Mesenchymal stem cell (in vitro differentiated cells and primary cell): ENCODE results near the gene TRPM7. TPM values are rescaled to one million over a fixed set of nuclear protein-coding genes. Genes with fewer than 3 reads are reported as not detected.

Experiments
- DNase-seq: peaks from one replicate; pipeline ENCODE4 v3.0.0-alpha.2; 2013
- H2AFZ ChIP-seq: one replicate; pipeline ENCODE4 v1.6.1; 2013; ENCODE audit warnings: low read depth, mild to moderate bottlenecking, control low read depth, inconsistent platforms, low read length, moderate library complexity
- H2AK5ac ChIP-seq: 2 replicates; pipeline ENCODE4 v1.6.1; 2013; ENCODE audit warnings: low read length, moderate library complexity, mild to moderate bottlenecking, inconsistent platforms; ENCODE audit not compliant: severe bottlenecking
- H2BK120ac ChIP-seq: one replicate; pipeline ENCODE4 v1.6.1; 2013; ENCODE audit warnings: low read depth, mild to moderate bottlenecking, inconsistent platforms, low read length, moderate library complexity
- H2BK12ac ChIP-seq, 2 experiments: one replicate each; pipeline ENCODE4 v1.6.1; 2013; ENCODE audit warnings: inconsistent platforms in 2 of 2, low read length in 2 of 2, mild to moderate bottlenecking in 2 of 2, moderate library complexity in 2 of 2, control low read depth in 1 of 2
- H2BK15ac ChIP-seq: one replicate; pipeline ENCODE4 v1.6.1; 2013; ENCODE audit warnings: mild to moderate bottlenecking, low read depth, inconsistent platforms; ENCODE audit not compliant: poor library complexity, severe bottlenecking
- H2BK5ac ChIP-seq: 2 replicates; pipeline ENCODE4 v1.6.1; 2013; ENCODE audit warnings: low read depth, mild to moderate bottlenecking, low read length, control low read depth, inconsistent platforms; ENCODE audit not compliant: poor library complexity, severe bottlenecking
- H3K14ac ChIP-seq, 2 experiments: one replicate each; pipeline ENCODE4 v1.6.1; 2013; ENCODE audit warnings: inconsistent platforms in 2 of 2, low read length in 2 of 2, control low read depth in 1 of 2, mild to moderate bottlenecking in 1 of 2, moderate library complexity in 1 of 2
- H3K18ac ChIP-seq, 2 experiments: one replicate each; pipeline ENCODE4 v1.6.1; 2013; ENCODE audit warnings: inconsistent platforms in 2 of 2, low read length in 2 of 2, control low read depth in 1 of 2, low read depth in 1 of 2, mild to moderate bottlenecking in 1 of 2
- H3K23ac ChIP-seq, 2 experiments: one replicate each; pipeline ENCODE4 v1.6.1; 2013; ENCODE audit warnings: inconsistent platforms in 2 of 2, low read length in 2 of 2, mild to moderate bottlenecking in 2 of 2, moderate library complexity in 2 of 2, control low read depth in 1 of 2
- H3K27ac ChIP-seq: 2 replicates; pipeline ENCODE4 v1.5.1; 2013; ENCODE audit warnings: mild to moderate bottlenecking, moderate library complexity, low read length, control low read depth, inconsistent platforms; ENCODE audit not compliant: poor library complexity, severe bottlenecking
- H3K27me3 ChIP-seq, 2 experiments: 2 replicates each; pipeline versions ENCODE4 v1.6.1 to v1.7.0; 2013; ENCODE audit warnings: low read length in 2 of 2, mild to moderate bottlenecking in 2 of 2, moderate library complexity in 2 of 2, control low read depth in 1 of 2, inconsistent platforms in 1 of 2; ENCODE audit not compliant: control insufficient read depth in 1 of 2, insufficient read depth in 1 of 2
- H3K36me3 ChIP-seq, 2 experiments: 2 replicates each; pipeline versions ENCODE4 v1.6.1 to v1.7.0; 2013; ENCODE audit warnings: low read length in 2 of 2, control low read depth in 1 of 2, inconsistent platforms in 1 of 2, low read depth in 1 of 2, mild to moderate bottlenecking in 1 of 2; ENCODE audit not compliant: insufficient read depth in 2 of 2, control insufficient read depth in 1 of 2
- H3K4ac ChIP-seq, 2 experiments: one replicate each; pipeline ENCODE4 v1.6.1; 2013; ENCODE audit warnings: inconsistent platforms in 2 of 2, low read length in 2 of 2, mild to moderate bottlenecking in 2 of 2, moderate library complexity in 2 of 2, control low read depth in 1 of 2, low read depth in 1 of 2
- H3K4me1 ChIP-seq: 2 replicates; pipeline ENCODE4 v1.6.1; 2013; ENCODE audit warnings: low read depth, low read length, control low read depth; ENCODE audit not compliant: control insufficient read depth, insufficient read depth
- H3K4me2 ChIP-seq: 2 replicates; pipeline ENCODE4 v1.6.1; 2013; ENCODE audit warnings: low read length, mild to moderate bottlenecking, inconsistent platforms; ENCODE audit not compliant: poor library complexity, severe bottlenecking
- H3K4me3 ChIP-seq, 2 experiments: 2 replicates each; pipeline versions ENCODE4 v1.5.1 to v1.7.0; 2013; ENCODE audit warnings: low read length in 2 of 2, mild to moderate bottlenecking in 2 of 2, control low read depth in 1 of 2, low read depth in 1 of 2; ENCODE audit not compliant: insufficient read depth in 1 of 2
- H3K79me1 ChIP-seq: replicated peaks from 2 replicates; pipeline ENCODE4 v1.6.1; 2013; ENCODE audit warnings: mild to moderate bottlenecking, control low read depth, low read length, inconsistent platforms; ENCODE audit not compliant: poor library complexity, severe bottlenecking
- H3K9ac ChIP-seq: 2 replicates; pipeline ENCODE4 v1.7.0; 2013; ENCODE audit warnings: mild to moderate bottlenecking, low read length, moderate library complexity
- H3K9me3 ChIP-seq: 2 replicates; pipeline ENCODE4 v1.7.0; 2013; ENCODE audit warnings: mild to moderate bottlenecking, low read length; ENCODE audit not compliant: control insufficient read depth
- H4K8ac ChIP-seq: one replicate; pipeline ENCODE4 v1.6.1; 2013; ENCODE audit warnings: inconsistent platforms, mild to moderate bottlenecking, low read length, moderate library complexity
- H4K91ac ChIP-seq: one replicate; pipeline ENCODE4 v1.6.1; 2013; ENCODE audit warnings: mild to moderate bottlenecking, low read length, inconsistent platforms
- WGBS: methylation state at CpG from one replicate; pipeline ENCODE4 v1.1.7; 2013; ENCODE audit warnings: mixed read lengths; 5-methylcytosine and 5-hydroxymethylcytosine counted together
- small RNA-seq: library from polyadenylated mRNA; stranded (forward); fragments of <200 nt; extraction: miRNeasy Mini kit (QIAGEN cat#:217004); gene quantifications from one replicate; pipeline ENCODE3, GENCODE V24; 2013; ENCODE audit warnings: low read depth

TRPM7 gene

GRCh38 chr15:50519740-50520425 lies 166.7 kb downstream of the TRPM7 start:
- Histone ChIP-seq H3K4ac (no peak overlapping the region), H3K36me3 (no peaks in the 10 kb centered on the region), H2AFZ (no peak overlapping the region), H3K4me2 (no peak overlapping the region), H3K27ac (no peak overlapping the region), H3K4me1 (no peaks in the 10 kb centered on the region), H3K23ac (no peak overlapping the region), H3K9me3 (no peaks in the 10 kb centered on the region), H2AK5ac (no peak overlapping the region), H3K18ac (no peak overlapping the region), H2BK5ac (no peak overlapping the region), H2BK12ac (no peak overlapping the region), H3K14ac (no peak overlapping the region), H4K8ac (no peak overlapping the region), H3K27me3 (no peaks in the 10 kb centered on the region), H3K9ac (no peak overlapping the region), H4K91ac (no peak overlapping the region), H2BK15ac (no peak overlapping the region), H2BK120ac (no peak overlapping the region), H3K4me3 (no peak overlapping the region), H3K79me1 (no peaks in the 10 kb centered on the region)
- WGBS, result 92% methylated on average over 4 of the region's 7 CpGs
- no peak for DNase-seq

- no peaks in the 10 kb centered on the region for H3K36me3 ChIP-seq
- H3K4me1 ChIP-seq, result no peaks in the 10 kb centered on the region
- no peak for DNase-seq
- no peaks in the 10 kb centered on the region for H3K27me3 ChIP-seq
- no peak overlapping the region for H3K4me3 ChIP-seq
- no peak overlapping the region for H2BK15ac ChIP-seq
- H3K4ac ChIP-seq, result no peak overlapping the region
- H2AK5ac ChIP-seq, result no peak overlapping the region
- H3K79me1 ChIP-seq, result no peaks in the 10 kb centered on the region
- no peak overlapping the region for H2AFZ ChIP-seq
- H3K27ac ChIP-seq, result no peak overlapping the region
- no peak overlapping the region for H3K4me2 ChIP-seq
- H4K91ac ChIP-seq, result no peak overlapping the region
- no peak overlapping the region for H3K9ac ChIP-seq
- H2BK5ac ChIP-seq, result no peak overlapping the region
- no peak overlapping the region for H3K14ac ChIP-seq
- H3K23ac ChIP-seq, result no peak overlapping the region
- H4K8ac ChIP-seq, result no peak overlapping the region
- no peak overlapping the region for H2BK120ac ChIP-seq
- no peaks in the 10 kb centered on the region for H3K9me3 ChIP-seq
- H2BK12ac ChIP-seq, result no peak overlapping the region
- no peak overlapping the region for H3K18ac ChIP-seq
Observed at GRCh38 chr15:50513001-50513400, 173.6 kb downstream of the TRPM7 start.

Small RNAs within 50 kb of the gene (small RNA-seq; reads per million reads assigned to genes)
- gene RN7SL354P, result not detected
